ENCODE data around the gene ATOH7. TPM values are rescaled to one million over a fixed set of nuclear protein-coding genes. Genes with fewer than 3 reads are reported as not detected.

Gene ATOH7
- total and polyA plus RNA-seq, 2 of the 4 experiments (the other 2 are of a cell fraction): 0.05 TPM; not detected in 1

GRCh38 chr10:68269562-68270290 lies 37.8 kb upstream of the ATOH7 start:
- H3K56ac ChIP-seq (ENCODE audit: extremely low read depth, insufficient read depth, low read length): no peak overlapping the region
- H3K9ac ChIP-seq (ENCODE audit: low read depth, low read length): no peak overlapping the region
- no peak overlapping the region for H2BK5ac ChIP-seq (ENCODE audit: low read depth, low read length, poor library complexity, severe bottlenecking)
- no peaks in the 10 kb centered on the region; the same call in 1 of the 2 replicates for H3K27me3 ChIP-seq (ENCODE audit: control insufficient read depth, insufficient read depth, low read length)
- dilution Hi-C loops (cut with HindIII; ENCODE audit: low sequenced_read_pairs, unreplicated experiment) (no loop called here), in situ Hi-C loops (cut with MboI; ENCODE audit: low sequenced_read_pairs) (no loop called here), intact Hi-C loops (cut with micrococcal nuclease) (no loop called here)
- H2AFZ ChIP-seq (replicated peaks; ENCODE audit: low read length, poor library complexity): no peak overlapping the region
- H3K36me3 ChIP-seq (ENCODE audit: control insufficient read depth, insufficient read depth, low read length): no peaks in the 10 kb centered on the region
- no peak for DNase-seq
- H4K91ac ChIP-seq (ENCODE audit: insufficient read depth, low read depth, low read length): no peak overlapping the region
- no peak overlapping the region for H2AK5ac ChIP-seq (ENCODE audit: low read depth, low read length)
- ChIA-PET CTCF (interaction anchor here (0.5 kb wide), 1 partner anchor 399 kb away, joined by 3 read pairs; no protein-coding TSS in a partner anchor), POLR2A (ENCODE audit: unreplicated experiment) (no interaction called here)
- no peak overlapping the region for H3K4me2 ChIP-seq (ENCODE audit: low read depth, low read length)
- no peak overlapping the region for H3K14ac ChIP-seq (replicated peaks; ENCODE audit: low read depth, low read length)
- H3K4me1 ChIP-seq (ENCODE audit: control insufficient read depth, insufficient read depth, low read length): peaks cover 7% of the 10 kb centered on the region; the same call in 1 of the 2 replicates
- H3K4me3 ChIP-seq (ENCODE audit: insufficient read depth, low read depth, low read length): no peak overlapping the region
- WGBS, 2 experiments (ENCODE audit: extremely low coverage in 2 of 2, insufficient read length in 1 of 2): no CpG with 5 or more reads among the region's 2 CpGs
- H3K9me3 ChIP-seq (ENCODE audit: control insufficient read depth, insufficient read depth, low read length): peaks cover 5% of the 10 kb centered on the region
- H2BK15ac ChIP-seq (ENCODE audit: low read depth, low read length): no peak overlapping the region
- no peaks in the 10 kb centered on the region for H3K9me1 ChIP-seq (ENCODE audit: insufficient read depth, low read length)
- no peak overlapping the region for H3K27ac ChIP-seq (ENCODE audit: insufficient read depth, low read length)
- no peak overlapping the region for H4K8ac ChIP-seq (ENCODE audit: low read depth in 2 of 2, low read length in 2 of 2)
- H4K20me1 ChIP-seq (ENCODE audit: insufficient read depth, low read length): no peaks in the 10 kb centered on the region
- H4K5ac ChIP-seq (ENCODE audit: low read depth, low read length): no peak overlapping the region
- H2AK9ac ChIP-seq (replicated peaks; ENCODE audit: low read depth, low read length, poor library complexity): no peak overlapping the region
- no peak overlapping the region for H3K18ac ChIP-seq (ENCODE audit: low read depth, low read length)
- no peak overlapping the region for H3K23ac ChIP-seq (ENCODE audit: low read depth, low read length)
- peak; percentile 20; the same call in 1 of the 2 replicates for TF ChIP-seq CEBPB (IDR thresholded peaks at IDR 0.05; ENCODE audit: low read depth, low read length)
- no peak for TF ChIP-seq POLR2A (IDR thresholded peaks at IDR 0.05; ENCODE audit: low read depth, low read length)
- no TSS peak for BruUV-seq (replicated peaks)
- H2BK20ac ChIP-seq (ENCODE audit: low read depth, low read length): no peak overlapping the region
- ATAC-seq (ENCODE audit: low read depth): no peak
- H2BK120ac ChIP-seq (ENCODE audit: low read depth, low read length): no peak overlapping the region
- no peak overlapping the region for H3K4ac ChIP-seq (ENCODE audit: low read depth, low read length)
- no peaks in the 10 kb centered on the region for H3K79me1 ChIP-seq (ENCODE audit: low read depth in 1 of 2, low read length in 2 of 2)

Data from IMR-90 (cell line).